HepG2 (cell line): ENCODE data around the gene SMAD3. TPM values are rescaled to one million over a fixed set of nuclear protein-coding genes. Genes with fewer than 3 reads are reported as not detected.
A peak's percentile ranks its signal among the peaks of the same experiment; 100 is the strongest.

Source experiments
- ATAC-seq: fragments of 200-7000 bp; cut with Tn5 transposase; 3 replicates; pipeline ENCODE4 v1.9.1; 2020; ENCODE audit warnings: mild to moderate bottlenecking, moderate library complexity
- BruUV-seq: library from RNA; stranded (reverse); fragments of 400-500 nt; replicated peaks from 2 replicates; lab custom pipeline; 2021; lab: Mats Ljungman, UMichigan
- CTCF ChIA-PET: fragments of 300-600 bp; formaldehyde crosslinking; extraction: SDS; loops from one replicate; lab custom pipeline; 2021; ENCODE audit warnings: low total read pairs, inconsistent platforms, low intra/inter-chr PET ratio; lab: Yijun Ruan, JAX
- POLR2A ChIA-PET: fragments of 350-600 bp; sonication (Branson Sonifier 250); formaldehyde crosslinking; loops from one replicate; lab custom pipeline; 2020; ENCODE audit warnings: antibody characterized with exemption, inconsistent platforms; lab: Yijun Ruan, JAX
- DNase-seq: peaks from one replicate; pipeline ENCODE4 v3.0.0-alpha.2; 2015; ENCODE audit warnings: low spot score
- FAIRE-seq: peaks from 3 replicates; lab custom pipeline; 2011; peaks lifted over from hg19 to GRCh38; lab: Jason Lieb, UNC
- H2AFZ ChIP-seq: one replicate; pipeline ENCODE4 v1.6.1; 2011; ENCODE audit warnings: low read length, inconsistent platforms
- H3K27ac ChIP-seq: fragments of 300-600 bp; 3 replicates; pipeline ENCODE4 v1.8.0; 2011; ENCODE audit warnings: mixed run types, mild to moderate bottlenecking, mixed read lengths, low read length, inconsistent platforms; ENCODE audit not compliant: insufficient read depth; ENCODE audit errors: extremely low read length
- H3K27me3 ChIP-seq, 2 experiments: fragments of 200-600 bp in 1 of 2; 2 replicates in 1 of 2; 3 replicates in 1 of 2; pipeline versions ENCODE4 v1.6.0 to v1.8.0; 2011; ENCODE audit warnings: low read length in 2 of 2, mild to moderate bottlenecking in 2 of 2, moderate library complexity in 2 of 2, inconsistent platforms in 1 of 2; ENCODE audit not compliant: insufficient read depth in 2 of 2, control insufficient read depth in 1 of 2
- H3K36me3 ChIP-seq, 2 experiments: fragments of 200-600 bp in 1 of 2; replicated peaks in 1 of 2; 2 replicates in 1 of 2; 3 replicates in 1 of 2; pipeline versions ENCODE4 v1.5.1 to v1.8.0; 2011; ENCODE audit warnings: low read length in 2 of 2, inconsistent platforms in 1 of 2; ENCODE audit not compliant: insufficient read depth in 2 of 2, control insufficient read depth in 1 of 2
- H3K4me1 ChIP-seq: 2 replicates; pipeline ENCODE4 v1.5.1; 2012; ENCODE audit warnings: low read length, inconsistent platforms; ENCODE audit not compliant: insufficient read depth
- H3K4me2 ChIP-seq: 2 replicates; pipeline ENCODE4 v1.6.0; 2011; ENCODE audit warnings: low read depth, low read length, inconsistent platforms
- H3K4me3 ChIP-seq, 3 experiments: fragments of 200-600 bp in 1 of 3; sonication (generic), shearing (Covaris generic) in 1 of 3; replicated peaks in 1 of 3; 2 replicates each; pipeline ENCODE4 v1.5.1; 2011 to 2016; ENCODE audit warnings: low read length in 3 of 3, inconsistent platforms in 2 of 3, low read depth in 2 of 3, mild to moderate bottlenecking in 2 of 3, control low read depth in 1 of 3, mixed read lengths in 1 of 3; ENCODE audit not compliant: insufficient read depth in 1 of 3
- H3K79me2 ChIP-seq: one replicate; pipeline ENCODE4 v1.6.1; 2011; ENCODE audit warnings: low read length, inconsistent platforms; ENCODE audit not compliant: insufficient read depth
- H3K9ac ChIP-seq: 2 replicates; pipeline ENCODE4 v1.6.0; 2011; ENCODE audit warnings: mild to moderate bottlenecking, low read depth, low read length, inconsistent platforms; ENCODE audit not compliant: insufficient read depth
- H3K9me3 ChIP-seq: 2 replicates; pipeline ENCODE4 v1.5.1; 2012; ENCODE audit warnings: mild to moderate bottlenecking, low read length
- H4K20me1 ChIP-seq: 2 replicates; pipeline ENCODE4 v1.6.0; 2011; ENCODE audit warnings: inconsistent platforms, mild to moderate bottlenecking, low read length, moderate library complexity; ENCODE audit not compliant: insufficient read depth
- HMGA1 ChIP-seq: sonication (generic); formaldehyde crosslinking; conservative IDR thresholded peaks from 2 replicates; pipeline ENCODE4 v1.4.0; 2020; ENCODE audit warnings: missing genetic modification reagents
- IRF2 ChIP-seq: IDR thresholded peaks from 2 replicates; pipeline ENCODE4 v1.6.1; 2018; ENCODE audit warnings: missing genetic modification reagents, missing compliant biosample characterization
- KDM3A ChIP-seq: IDR thresholded peaks from 2 replicates; pipeline ENCODE4 v1.6.1; 2018; ENCODE audit warnings: low read depth, missing compliant biosample characterization
- NR2F6 ChIP-seq, 2 experiments: IDR thresholded peaks; 2 replicates each; pipeline ENCODE4 v1.6.1; 2016; ENCODE audit warnings: antibody characterized with exemption in 1 of 2, mild to moderate bottlenecking in 1 of 2
- RBM22 ChIP-seq: fragments of 200-400 bp; formaldehyde crosslinking; optimal IDR thresholded peaks from 2 replicates; pipeline ENCODE3; 2017; ENCODE audit warnings: mild to moderate bottlenecking, low read length, moderate library complexity
- SNAPC2 ChIP-seq: sonication (generic); formaldehyde crosslinking; IDR thresholded peaks from 2 replicates; pipeline ENCODE4 v1.8.1; 2022; ENCODE audit warnings: mild to moderate bottlenecking, missing genetic modification reagents
- SYNCRIP ChIP-seq: fragments of 200-400 bp; formaldehyde crosslinking; IDR thresholded peaks from 2 replicates; pipeline ENCODE4 v1.6.1; 2018; ENCODE audit warnings: mild to moderate bottlenecking, low read depth, low read length; ENCODE audit not compliant: insufficient read depth
- TRIM24 ChIP-seq: sonication (generic); formaldehyde crosslinking; IDR thresholded peaks from 2 replicates; pipeline ENCODE4 v1.8.0; 2022; ENCODE audit warnings: mild to moderate bottlenecking, missing genetic modification reagents
- WIZ ChIP-seq: sonication (generic); formaldehyde crosslinking; IDR thresholded peaks from 2 replicates; pipeline ENCODE4 v1.5.1; 2020; ENCODE audit warnings: mild to moderate bottlenecking, missing genetic modification reagents
- ZBTB8A ChIP-seq: sonication (generic); formaldehyde crosslinking; IDR thresholded peaks from 2 replicates; pipeline ENCODE4 v1.4.0; 2020; ENCODE audit warnings: mild to moderate bottlenecking, low read depth, missing genetic modification reagents, borderline replicate concordance
- whole genome bisulfite sequencing: methylation state at CpG from one replicate; pipeline ENCODE4 v1.1.6; 2017; ENCODE audit warnings: low lambda C conversion rate; 5-methylcytosine and 5-hydroxymethylcytosine counted together
- in situ Hi-C: cut with HindIII; loops from 2 replicates; pipeline ENCODE4 v1.10.0; 2017; ENCODE audit warnings: low pct_unique_long_range_greater_than_20kb; ENCODE audit not compliant: extremely low pct_ligation_motif_present
- intact Hi-C: fragments of 100-400 bp; cut with micrococcal nuclease; formaldehyde crosslinking; loops from one replicate; pipeline ENCODE4 v1.10.0; 2022; ENCODE audit not compliant: unreplicated experiment
- polyA plus RNA-seq, 8 experiments: library from polyadenylated mRNA; depleted of rRNA in 3 of 8; stranded (reverse) in 7 of 8; unstranded in 1 of 8; fragments of >200 nt; fragmentation: Illumina TruSeq in 4 of 8; extraction: Trizol in 4 of 8; gene quantifications; 2 replicates each; pipeline versions ENCODE4 v1.2.1 to v1.2.3, GENCODE V29; 2011 to 2016; ENCODE audit warnings: low read depth in 4 of 8, missing spikeins in 1 of 8, mixed read lengths in 1 of 8; ENCODE audit not compliant: insufficient read depth in 1 of 8
- total RNA-seq, 5 experiments: library from RNA; depleted of rRNA; stranded (reverse); fragments of >200 nt; fragmentation: Illumina TruSeq; extraction: Trizol; gene quantifications; 2 replicates each; pipeline ENCODE4 v1.2.3, GENCODE V29; 2016; ENCODE audit warnings: low read depth in 1 of 5

Gene SMAD3
- total and polyA plus RNA-seq, 2 of the 13 experiments (the other 11 are each of a cell fraction or from before 2014, with no cell fraction given): 8.6 to 56.3 TPM

- H3K4me1 ChIP-seq: no peaks in the 10 kb centered on the region
- intact Hi-C loops (no loop called here), in situ Hi-C loops (no loop called here)
- ChIA-PET CTCF (no interaction called here), POLR2A (no interaction called here)
- peaks cover 20 to 39% of the 10 kb centered on the region in 2 experiments for H3K36me3 ChIP-seq
- H3K9me3 ChIP-seq: no peaks in the 10 kb centered on the region
- WGBS: 98% methylated on average over 12 of the region's 12 CpGs
- no peak overlapping the region for H3K4me2 ChIP-seq
- no peaks in the 10 kb centered on the region for H3K79me2 ChIP-seq
- H2AFZ ChIP-seq: no peak overlapping the region
- H3K9ac ChIP-seq: no peak overlapping the region
- DNase-seq (no peak), FAIRE-seq (no peak), ATAC-seq (no peak)
- no peak overlapping the region for H3K4me3 ChIP-seq
- no peaks in the 10 kb centered on the region for H4K20me1 ChIP-seq
- no TSS peak for BruUV-seq
- no peaks in the 10 kb centered on the region for H3K27me3 ChIP-seq
- no peak overlapping the region for H3K27ac ChIP-seq
- no peak for TF ChIP-seq KDM3A (CRISPR knock-in tag)
- no peak for TF ChIP-seq TRIM24 (CRISPR knock-in tag)
- no peak for TF ChIP-seq WIZ
- TF ChIP-seq IRF2 (CRISPR knock-in tag): no peak
- TF ChIP-seq NR2F6 (IDR thresholded peaks at IDR 0.05): no peak
- TF ChIP-seq NR2F6 (CRISPR knock-in tag; IDR thresholded peaks at IDR 0.05): no peak
Observed at GRCh38 chr15:67193223-67193990, 128.0 kb downstream of the SMAD3 start.

- Histone ChIP-seq H3K79me2 (no peaks in the 10 kb centered on the region), H3K27ac (no peak overlapping the region), H3K27me3 (no peaks in the 10 kb centered on the region), H3K4me1 (no peaks in the 10 kb centered on the region)
- no peak for TF ChIP-seq SNAPC2 (CRISPR knock-in tag)
- TF ChIP-seq HMGA1: no peak
- TF ChIP-seq ZBTB8A (CRISPR knock-in tag): no peak
- TF ChIP-seq SYNCRIP: no peak
- peak; percentile 40 for TF ChIP-seq RBM22
- TF ChIP-seq, all 625 proteins: peak for 1
- ChIA-PET CTCF (no interaction called here), POLR2A (interaction anchor here (1.7 kb wide), 1 partner anchor 164 kb away, joined by 3 read pairs; no protein-coding TSS in a partner anchor)
- H3K9me3 ChIP-seq: no peaks in the 10 kb centered on the region
- H3K4me3 ChIP-seq: no peak overlapping the region
- peaks cover 16 to 29% of the 10 kb centered on the region in 2 experiments for H3K36me3 ChIP-seq
- FAIRE-seq: no peak
- DNase-seq: no peak
- H4K20me1 ChIP-seq: no peaks in the 10 kb centered on the region
- WGBS: 97% methylated on average over 9 of the region's 9 CpGs
- no peak overlapping the region for H2AFZ ChIP-seq
- H3K4me2 ChIP-seq: no peak overlapping the region
- intact Hi-C loops (no loop called here), in situ Hi-C loops (no loop called here)
- H3K9ac ChIP-seq: no peak overlapping the region
- no TSS peak for BruUV-seq
- ATAC-seq: no peak
Observed at GRCh38 chr15:67194171-67195114, 129.0 kb downstream of the SMAD3 start.
